Fibroblast of lung (primary cell): ENCODE measurements around the gene GADD45G. TPM values are rescaled to one million over a fixed set of nuclear protein-coding genes. Genes with fewer than 3 reads are reported as not detected.

Experiments
- DNase-seq, 2 donors: peaks; one replicate each; pipeline versions ENCODE4 v3.0.0 to v3.0.0-alpha.2; 2010; ENCODE audit warnings: low read depth in 2 of 2
- H2AFZ ChIP-seq: 2 replicates; pipeline ENCODE4 v1.5.1; 2012; ENCODE audit warnings: low read length, control low read depth, inconsistent platforms
- H3K27ac ChIP-seq: 2 replicates; pipeline ENCODE4 v1.5.1; 2011; ENCODE audit warnings: low read length, control low read depth; ENCODE audit not compliant: insufficient read depth
- H3K27me3 ChIP-seq: 2 replicates; pipeline ENCODE4 v1.5.1; 2011; ENCODE audit warnings: mild to moderate bottlenecking, low read length; ENCODE audit not compliant: control insufficient read depth, insufficient read depth
- H3K36me3 ChIP-seq: 2 replicates; pipeline ENCODE4 v1.5.1; 2011; ENCODE audit warnings: low read length; ENCODE audit not compliant: control insufficient read depth, insufficient read depth
- H3K4me1 ChIP-seq: 2 replicates; pipeline ENCODE4 v1.5.1; 2011; ENCODE audit warnings: low read length; ENCODE audit not compliant: control insufficient read depth, insufficient read depth; ENCODE audit errors: extremely low read depth
- H3K4me2 ChIP-seq: 2 replicates; pipeline ENCODE4 v1.5.1; 2011; ENCODE audit warnings: low read length, control low read depth; ENCODE audit not compliant: insufficient read depth; ENCODE audit errors: extremely low read depth
- H3K4me3 ChIP-seq, 4 experiments: fragments of 200-600 bp in 1 of 4; sonication (generic) in 1 of 4; replicated peaks in 1 of 4; 2 replicates each; pipeline ENCODE4 v1.5.1; 2011 to 2016; ENCODE audit warnings: low read length in 4 of 4, low read depth in 3 of 4, mild to moderate bottlenecking in 3 of 4, control low read depth in 2 of 4, inconsistent platforms in 1 of 4, mixed read lengths in 1 of 4; ENCODE audit not compliant: insufficient read depth in 1 of 4; ENCODE audit errors: control extremely low read depth in 1 of 4
- H3K79me2 ChIP-seq: 2 replicates; pipeline ENCODE4 v1.5.1; 2012; ENCODE audit warnings: mild to moderate bottlenecking, low read length, inconsistent platforms; ENCODE audit not compliant: control insufficient read depth, insufficient read depth
- H3K9ac ChIP-seq: 2 replicates; pipeline ENCODE4 v1.5.1; 2011; ENCODE audit warnings: mild to moderate bottlenecking, low read length, control low read depth; ENCODE audit not compliant: insufficient read depth
- H3K9me3 ChIP-seq: 2 replicates; pipeline ENCODE4 v1.5.1; 2012; ENCODE audit warnings: low read depth, low read length; ENCODE audit not compliant: control insufficient read depth, insufficient read depth
- H4K20me1 ChIP-seq: 2 replicates; pipeline ENCODE4 v1.5.1; 2011; ENCODE audit warnings: low read length; ENCODE audit not compliant: control insufficient read depth, insufficient read depth; ENCODE audit errors: extremely low read depth
- EZH2 ChIP-seq: IDR thresholded peaks from 2 replicates; pipeline ENCODE4 v1.5.1; 2012; ENCODE audit warnings: low read length, control low read depth, mild to moderate bottlenecking; ENCODE audit errors: missing control alignments
- polyA plus RNA-seq, 2 donors: library from polyadenylated mRNA; depleted of rRNA in 1 of 2; stranded (reverse) in 1 of 2; unstranded in 1 of 2; fragments of >200 nt; gene quantifications; 2 replicates each; pipeline ENCODE4 v1.2.1, GENCODE V29; 2011 to 2012; ENCODE audit warnings: missing spikeins in 1 of 2
- total RNA-seq: library from RNA; depleted of rRNA; stranded (reverse); fragments of >200 nt; gene quantifications from 2 replicates; pipeline ENCODE4 v1.2.1, GENCODE V29; 2014
- TF ChIP-seq, protein P1 (sequence below), 2 donors: IDR thresholded peaks in 1 of 2; conservative IDR thresholded peaks in 1 of 2; 1 replicate in 1 of 2; 2 replicates in 1 of 2; pipeline ENCODE4 v1.5.1; 2011 to 2012; ENCODE audit warnings: low read length in 2 of 2, control low read depth in 1 of 2, inconsistent platforms in 1 of 2, low read depth in 1 of 2, mild to moderate bottlenecking in 1 of 2

The GADD45G gene
- total and polyA plus RNA-seq, 2 donors (not counting 1 experiment from before 2014, with no cell fraction given): 3.5 TPM; not detected in 1

DNA sequence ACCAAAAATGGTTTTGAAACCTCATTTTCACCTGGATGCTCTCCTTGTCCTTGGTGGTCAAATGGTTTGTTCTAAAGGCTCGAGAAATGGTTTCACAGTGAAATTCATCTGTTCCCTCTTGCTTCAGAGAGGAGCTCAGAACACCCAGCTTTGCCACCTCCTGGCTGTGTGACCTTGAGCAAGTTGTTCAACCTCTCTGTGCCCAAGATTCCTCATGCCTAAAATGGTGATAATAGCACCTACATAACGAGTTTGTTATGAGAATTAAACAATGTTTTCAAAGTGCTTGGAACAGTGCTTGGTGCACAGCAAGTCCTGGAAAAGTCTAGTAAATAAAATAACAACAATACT lies 6.5 kb upstream of the GADD45G start:
- H3K27ac ChIP-seq: no peak overlapping the region
- H3K9ac ChIP-seq: no peak overlapping the region

DNA sequence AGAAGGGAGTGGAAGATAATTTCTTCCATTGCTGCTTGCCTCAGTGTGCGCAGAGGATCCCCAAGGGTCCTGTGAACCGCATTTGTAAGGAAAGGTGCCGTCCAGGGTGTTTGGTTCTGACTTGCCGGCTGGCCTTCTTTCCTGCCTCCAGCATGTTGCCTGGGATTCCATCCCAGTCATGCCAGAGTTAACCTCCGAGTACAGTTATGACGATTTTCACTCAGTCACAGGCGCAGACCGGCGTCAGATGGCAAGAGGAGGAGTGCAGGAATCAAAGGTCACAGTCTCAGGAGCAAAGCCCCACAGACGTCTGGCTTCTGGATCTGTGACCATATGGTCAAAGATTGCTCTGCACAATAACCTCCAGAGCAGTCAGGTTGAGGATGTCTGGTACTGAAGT lies 5.9 kb upstream of the GADD45G start:
- Histone ChIP-seq H2AFZ (no peak overlapping the region), H4K20me1 (no peaks in the 10 kb centered on the region), H3K27ac (no peak overlapping the region), H3K4me2 (no peak overlapping the region), H3K79me2 (no peaks in the 10 kb centered on the region), H3K4me1 (no peaks in the 10 kb centered on the region), H3K27me3 (peaks cover 2% of the 10 kb centered on the region), H3K4me3 (no peak overlapping the region), H3K9me3 (no peaks in the 10 kb centered on the region), H3K36me3 (no peaks in the 10 kb centered on the region), H3K9ac (no peak overlapping the region)
- TF ChIP-seq, protein P1, sequence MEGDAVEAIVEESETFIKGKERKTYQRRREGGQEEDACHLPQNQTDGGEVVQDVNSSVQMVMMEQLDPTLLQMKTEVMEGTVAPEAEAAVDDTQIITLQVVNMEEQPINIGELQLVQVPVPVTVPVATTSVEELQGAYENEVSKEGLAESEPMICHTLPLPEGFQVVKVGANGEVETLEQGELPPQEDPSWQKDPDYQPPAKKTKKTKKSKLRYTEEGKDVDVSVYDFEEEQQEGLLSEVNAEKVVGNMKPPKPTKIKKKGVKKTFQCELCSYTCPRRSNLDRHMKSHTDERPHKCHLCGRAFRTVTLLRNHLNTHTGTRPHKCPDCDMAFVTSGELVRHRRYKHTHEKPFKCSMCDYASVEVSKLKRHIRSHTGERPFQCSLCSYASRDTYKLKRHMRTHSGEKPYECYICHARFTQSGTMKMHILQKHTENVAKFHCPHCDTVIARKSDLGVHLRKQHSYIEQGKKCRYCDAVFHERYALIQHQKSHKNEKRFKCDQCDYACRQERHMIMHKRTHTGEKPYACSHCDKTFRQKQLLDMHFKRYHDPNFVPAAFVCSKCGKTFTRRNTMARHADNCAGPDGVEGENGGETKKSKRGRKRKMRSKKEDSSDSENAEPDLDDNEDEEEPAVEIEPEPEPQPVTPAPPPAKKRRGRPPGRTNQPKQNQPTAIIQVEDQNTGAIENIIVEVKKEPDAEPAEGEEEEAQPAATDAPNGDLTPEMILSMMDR (conservative IDR thresholded peaks at IDR 0.05 in 1 of 2, IDR thresholded peaks at IDR 0.05 in 1 of 2; ENCODE audit: low read depth in 1 of 2, low read length in 2 of 2): no peak
- no peak for TF ChIP-seq EZH2
- DNase-seq: no peak

More for the DNA sequence above, 6.5 kb upstream of the GADD45G start:
- H3K4me3 ChIP-seq: no peak overlapping the region
- H3K27me3 ChIP-seq: peaks cover 1% of the 10 kb centered on the region
- H2AFZ ChIP-seq: no peak overlapping the region
- no peaks in the 10 kb centered on the region for H3K9me3 ChIP-seq
- H3K79me2 ChIP-seq: no peaks in the 10 kb centered on the region
- no peak overlapping the region for H3K4me2 ChIP-seq
- H3K36me3 ChIP-seq: no peaks in the 10 kb centered on the region
- H3K4me1 ChIP-seq: no peaks in the 10 kb centered on the region
- TF ChIP-seq EZH2: no peak
- TF ChIP-seq, protein P1 (conservative IDR thresholded peaks at IDR 0.05 in 1 of 2, IDR thresholded peaks at IDR 0.05 in 1 of 2; ENCODE audit: low read depth in 1 of 2, low read length in 2 of 2): no peak
- H4K20me1 ChIP-seq: no peaks in the 10 kb centered on the region
- no peak for DNase-seq

DNA sequence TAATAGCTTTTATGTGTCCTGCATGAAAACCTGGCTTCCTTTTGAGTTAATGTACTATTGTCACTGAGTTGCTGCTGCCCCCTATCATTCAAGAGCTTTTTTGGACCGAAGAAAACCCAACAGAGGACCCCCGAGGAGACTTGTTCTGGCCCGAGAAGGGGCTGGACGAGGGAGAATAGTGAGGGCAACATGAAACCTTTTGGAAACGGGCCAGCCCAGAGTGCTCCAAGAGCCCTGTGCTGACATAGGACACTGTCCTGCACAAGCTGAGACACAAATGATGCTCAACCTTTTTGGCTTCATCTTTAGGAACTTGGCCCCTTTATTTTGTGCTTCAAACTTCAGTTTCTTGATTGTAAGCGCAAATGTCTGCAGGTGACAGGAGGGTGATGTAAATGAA lies 4.0 kb upstream of the GADD45G start:
- H3K4me1 ChIP-seq: peaks cover 2% of the 10 kb centered on the region
- no peak overlapping the region for H3K9ac ChIP-seq
- no peaks in the 10 kb centered on the region for H3K36me3 ChIP-seq
- no peaks in the 10 kb centered on the region for H4K20me1 ChIP-seq
- TF ChIP-seq EZH2: no peak
- TF ChIP-seq, protein P1 (conservative IDR thresholded peaks at IDR 0.05 in 1 of 2, IDR thresholded peaks at IDR 0.05 in 1 of 2; ENCODE audit: low read depth in 1 of 2, low read length in 2 of 2): no peak
- no peaks in the 10 kb centered on the region for H3K9me3 ChIP-seq
- no peak overlapping the region for H3K27ac ChIP-seq
- DNase-seq: no peak
- H3K4me2 ChIP-seq: no peak overlapping the region
- H2AFZ ChIP-seq: no peak overlapping the region
- H3K27me3 ChIP-seq: peaks cover 2% of the 10 kb centered on the region
- no peaks in the 10 kb centered on the region for H3K79me2 ChIP-seq
- H3K4me3 ChIP-seq: no peak overlapping the region
